ENCODE data around the gene MUC5AC.
"Not testable (repeated sequence)": the region's sequence is repeated elsewhere in the genome, so short reads cannot be mapped to it uniquely, and the experiment has no call there.

Gene MUC5AC

DNA sequence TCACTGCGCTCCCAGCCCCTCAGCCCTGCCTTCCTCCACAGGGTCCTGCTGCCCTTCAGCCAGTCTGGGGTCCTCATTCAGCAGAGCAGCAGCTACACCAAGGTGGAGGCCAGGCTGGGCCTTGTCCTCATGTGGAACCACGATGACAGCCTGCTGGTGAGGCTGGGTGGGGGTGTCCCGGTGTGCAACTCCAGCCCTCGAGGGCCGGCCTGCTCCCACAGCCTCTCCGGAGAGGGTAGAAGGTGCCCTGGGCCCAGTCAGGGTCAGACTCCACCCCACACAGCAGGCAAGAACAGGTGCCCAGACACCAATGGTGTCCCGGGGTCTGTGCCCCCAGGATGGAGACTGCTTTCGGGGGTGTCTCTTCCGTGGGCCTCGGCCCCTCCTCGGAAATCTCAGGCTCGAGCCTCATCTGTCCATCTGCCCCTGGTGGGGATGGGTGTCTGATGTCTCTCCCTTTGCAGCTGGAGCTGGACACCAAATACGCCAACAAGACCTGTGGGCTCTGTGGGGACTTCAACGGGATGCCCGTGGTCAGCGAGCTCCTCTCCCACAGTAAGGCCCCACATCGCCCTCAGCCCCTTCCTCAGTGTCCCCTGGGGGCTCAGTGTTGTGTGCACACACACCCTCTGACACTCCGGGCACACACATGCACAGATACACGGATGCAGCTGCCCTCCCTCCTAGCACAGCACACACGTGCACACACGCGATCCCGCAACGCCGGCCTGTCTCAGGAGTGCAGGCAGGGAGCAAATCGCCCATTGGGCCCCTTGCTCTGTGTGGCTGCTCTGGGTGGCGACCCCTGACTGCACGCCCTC, 4.9 kb downstream of the MUC5AC start:
- CTCF ChIA-PET: no interaction called here
- no peak for DNase-seq (ENCODE audit: low read depth, low spot score)
- TF ChIP-seq CTCF (IDR thresholded peaks at IDR 0.05; ENCODE audit: insufficient read depth, low read length, missing control alignments): no peak
- no peak overlapping the region for H3K4me3 ChIP-seq (ENCODE audit: low read depth, low read length)
- POLR2A ChIA-PET: no interaction called here

DNA sequence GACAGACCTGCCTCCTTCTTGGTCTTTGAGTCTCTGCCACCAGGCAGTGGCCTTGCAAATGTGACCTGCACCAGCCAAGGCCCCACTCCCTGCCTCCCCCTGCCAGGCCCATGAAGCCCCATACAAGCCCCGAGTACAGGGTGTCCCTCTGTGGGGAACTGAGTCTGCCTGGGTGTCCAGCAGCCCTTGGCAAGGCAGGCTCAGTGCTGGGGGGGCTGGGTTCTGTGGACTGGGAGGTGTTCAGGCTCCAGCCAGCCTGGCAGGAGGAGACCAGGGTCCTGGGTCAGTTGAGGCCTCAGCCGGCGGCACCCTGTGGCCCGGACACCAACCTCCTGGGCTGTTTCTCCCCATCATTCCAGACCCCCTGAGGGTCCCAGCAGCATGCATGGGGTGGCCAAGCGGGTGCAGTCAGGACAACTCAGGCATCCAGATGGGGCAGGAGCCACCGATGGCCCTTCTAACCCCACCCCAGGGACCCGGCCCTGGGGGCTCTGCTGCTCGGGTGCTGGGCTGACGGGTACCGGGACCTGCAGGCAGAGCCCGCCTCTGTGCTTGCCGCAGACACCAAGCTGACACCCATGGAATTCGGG, 5.7 kb downstream of the MUC5AC start:
- POLR2A ChIA-PET: no interaction called here
- TF ChIP-seq CTCF (IDR thresholded peaks at IDR 0.05; ENCODE audit: insufficient read depth, low read length, missing control alignments): no peak

GRCh38 chr11:1163911-1164735, 6.4 kb downstream of the MUC5AC start:
- CTCF ChIA-PET: no interaction called here

More for the DNA sequence above, 5.7 kb downstream of the MUC5AC start:
- no peak for DNase-seq (ENCODE audit: low read depth, low spot score)
- CTCF ChIA-PET: no interaction called here
- no peak overlapping the region for H3K4me3 ChIP-seq (ENCODE audit: low read depth, low read length)

DNA sequence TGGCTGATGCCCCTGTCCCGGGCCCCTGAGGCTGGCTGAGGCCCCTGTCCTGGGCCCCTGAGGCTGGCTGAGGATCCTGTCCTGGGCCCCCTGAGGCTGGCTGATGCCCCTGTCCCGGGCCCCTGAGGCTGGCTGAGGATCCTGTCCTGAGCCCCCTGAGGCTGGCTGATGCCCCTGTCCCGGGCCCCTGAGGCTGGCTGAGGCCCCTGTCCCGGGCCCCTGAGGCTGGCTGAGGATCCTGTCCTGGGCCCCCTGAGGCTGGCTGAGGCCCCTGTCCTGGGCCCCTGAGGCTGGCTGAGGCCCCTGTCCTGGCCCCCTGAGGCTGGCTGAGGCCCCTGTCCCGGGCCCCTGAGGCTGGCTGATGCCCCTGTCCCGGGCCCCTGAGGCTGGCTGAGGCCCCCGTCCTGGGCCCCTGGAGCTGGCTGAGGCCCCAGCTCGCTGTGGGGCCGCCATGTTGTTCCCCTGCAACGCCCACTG, 7.1 kb downstream of the MUC5AC start:
- CTCF ChIA-PET; POLR2A ChIA-PET; DNase-seq (ENCODE audit: low read depth, low spot score); H3K4me3 ChIP-seq (ENCODE audit: low read depth, low read length): not testable (repeated sequence)

More at GRCh38 chr11:1163911-1164735, 6.4 kb downstream of the MUC5AC start:
- DNase-seq (ENCODE audit: low read depth, low spot score): no peak
- POLR2A ChIA-PET: no interaction called here
- TF ChIP-seq CTCF (IDR thresholded peaks at IDR 0.05; ENCODE audit: insufficient read depth, low read length, missing control alignments): no peak
- H3K4me3 ChIP-seq (ENCODE audit: low read depth, low read length): no peak overlapping the region

DNA sequence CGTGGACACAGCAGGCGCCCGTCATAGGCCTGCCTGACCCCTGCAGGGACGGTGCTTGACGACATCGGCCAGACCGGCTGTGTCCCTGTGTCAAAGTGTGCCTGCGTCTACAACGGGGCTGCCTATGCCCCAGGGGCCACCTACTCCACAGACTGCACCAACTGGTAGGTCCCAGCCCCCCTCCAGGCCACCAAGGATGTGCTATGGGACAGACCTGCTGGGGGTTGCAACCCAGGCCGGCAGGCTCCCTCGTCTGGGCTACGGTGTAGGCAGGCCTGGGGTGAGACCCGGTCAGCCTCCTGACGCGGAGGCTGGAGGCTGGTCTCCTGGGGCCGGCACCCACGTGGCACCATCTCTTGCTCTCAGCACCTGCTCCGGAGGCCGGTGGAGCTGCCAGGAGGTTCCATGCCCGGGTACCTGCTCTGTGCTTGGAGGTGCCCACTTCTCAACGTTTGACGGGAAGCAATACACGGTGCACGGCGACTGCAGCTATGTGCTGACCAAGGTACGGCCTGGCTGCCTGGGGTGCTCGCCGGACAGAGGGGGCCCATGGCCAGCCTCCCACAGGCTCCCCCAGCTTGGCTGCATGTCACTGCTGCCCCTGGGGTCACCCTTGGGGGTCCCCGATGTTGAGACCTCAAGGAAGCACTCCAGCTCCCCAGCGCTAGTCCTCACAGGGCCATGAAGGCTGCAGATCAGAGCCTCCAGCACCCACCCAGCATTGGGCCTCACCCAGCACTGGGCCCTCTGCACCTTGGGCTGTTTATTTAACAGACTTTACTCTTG, 7.7 kb downstream of the MUC5AC start:
- DNase-seq (ENCODE audit: low read depth, low spot score): no peak
- ChIA-PET POLR2A (no interaction called here), CTCF (no interaction called here)
- no peak overlapping the region for H3K4me3 ChIP-seq (ENCODE audit: low read depth, low read length)
- TF ChIP-seq CTCF (IDR thresholded peaks at IDR 0.05; ENCODE audit: insufficient read depth, low read length, missing control alignments): no peak

DNA sequence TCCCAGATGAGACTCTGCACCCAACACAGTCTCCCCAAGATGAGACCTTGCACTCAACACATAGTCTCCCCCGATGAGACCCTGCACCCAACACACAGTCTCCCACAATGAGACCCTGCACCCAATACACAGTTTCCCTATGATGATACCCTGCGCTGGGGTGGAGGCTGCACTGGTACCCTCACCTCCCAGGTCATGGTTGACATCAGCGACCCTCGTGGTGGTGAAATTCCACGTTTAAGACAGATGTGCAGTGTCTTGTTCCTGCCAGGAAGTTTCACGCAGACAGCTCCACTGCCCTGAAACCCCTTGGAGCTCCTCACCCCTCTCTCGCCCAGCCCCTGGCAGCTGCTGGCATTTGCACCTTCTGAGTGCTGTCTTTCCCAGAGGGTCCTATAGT, 9.5 kb downstream of the MUC5AC start:
- POLR2A ChIA-PET: no interaction called here
- TF ChIP-seq CTCF (IDR thresholded peaks at IDR 0.05; ENCODE audit: insufficient read depth, low read length, missing control alignments): no peak

More for the DNA sequence above, 9.5 kb downstream of the MUC5AC start:
- DNase-seq (ENCODE audit: low read depth, low spot score): no peak
- H3K4me3 ChIP-seq (ENCODE audit: low read depth, low read length): no peak overlapping the region
- CTCF ChIA-PET: interaction anchor here (1.2 kb wide), 1 partner anchor 36 kb away, joined by 3 read pairs; no protein-coding TSS in a partner anchor

Data from AG04449 (cell line).